HG02571 (cell line): ENCODE data around the gene FAM216A.

ENCODE experiments used
- ATAC-seq: cut with Tn5 transposase; IDR thresholded peaks from one replicate; pipeline ENCODE4 v1.9.1; 2021; ENCODE audit warnings: mild to moderate bottlenecking, moderate library complexity; ENCODE audit not compliant: unreplicated experiment

The FAM216A gene

GRCh38 chr12:110537605-110538409, 69.2 kb downstream of the FAM216A start:
- no peak for ATAC-seq

GRCh38 chr12:110538869-110539622, 70.4 kb downstream of the FAM216A start:
- ATAC-seq: no peak
